GM19043 (cell line): ENCODE measurements around the gene CLCA1.

Source experiments
- ATAC-seq: cut with Tn5 transposase; IDR thresholded peaks from one replicate; pipeline ENCODE4 v1.9.1; 2021; ENCODE audit warnings: low read depth; ENCODE audit not compliant: unreplicated experiment

Gene CLCA1

GRCh38 chr1:86502125-86502646 lies 33.5 kb downstream of the CLCA1 start:
- ATAC-seq, result peak; percentile 52

- no peak for ATAC-seq
Observed at GRCh38 chr1:86502721-86503405, 34.1 kb downstream of the CLCA1 start.

DNA sequence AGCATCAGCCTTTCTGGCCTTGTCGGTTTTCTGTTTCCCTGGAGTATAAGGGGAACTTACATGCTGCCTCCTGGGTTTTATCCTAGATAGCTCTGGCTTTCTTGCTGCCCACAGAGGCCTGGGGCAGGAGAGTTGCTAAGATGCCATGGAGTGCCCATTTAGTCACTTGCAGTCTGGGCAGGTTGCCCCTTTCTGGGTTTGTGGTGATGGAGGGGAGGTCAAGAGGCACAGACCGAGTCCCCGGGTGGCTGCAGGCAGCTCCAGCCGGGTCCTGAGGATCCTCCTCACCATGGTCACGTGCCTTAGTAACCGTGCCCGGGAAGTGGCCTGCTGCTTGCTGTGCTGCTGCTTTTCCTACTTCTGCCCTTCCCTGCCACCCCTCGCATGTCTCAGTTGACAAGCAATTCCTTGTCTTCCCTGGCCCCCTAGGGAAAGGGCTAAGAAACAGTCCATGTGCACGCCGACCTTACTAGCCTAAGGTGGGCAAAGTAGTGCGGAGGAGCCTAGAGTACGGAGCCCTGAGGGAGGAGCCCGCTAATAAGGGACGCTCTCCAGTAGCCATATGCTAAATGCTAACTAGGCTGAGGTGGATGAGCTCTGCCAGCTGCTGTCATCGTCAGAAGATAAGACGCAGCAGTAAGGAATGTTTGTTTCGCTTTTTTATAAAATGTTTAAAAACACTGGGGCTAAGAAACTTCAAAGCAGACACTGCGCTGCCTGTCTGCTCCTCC lies 34.8 kb downstream of the CLCA1 start:
- ATAC-seq, result no peak

DNA sequence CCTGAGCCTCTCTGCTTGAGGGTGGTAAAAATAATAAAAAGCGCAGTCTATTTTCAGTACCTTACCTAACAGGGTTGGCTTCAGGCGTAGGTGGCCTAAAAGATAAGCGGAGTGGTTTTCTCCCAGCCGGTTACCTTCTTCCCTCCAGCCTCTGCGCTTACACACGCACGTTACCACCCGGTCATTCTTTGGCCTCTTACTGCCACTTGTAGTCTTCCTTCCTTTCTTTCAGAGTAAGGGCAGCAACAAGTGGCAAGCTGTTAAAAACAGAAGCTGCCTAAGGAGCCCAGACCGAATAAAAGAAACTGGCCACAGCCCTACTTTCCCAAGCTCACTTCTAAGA lies 35.4 kb downstream of the CLCA1 start:
- no peak for ATAC-seq

DNA sequence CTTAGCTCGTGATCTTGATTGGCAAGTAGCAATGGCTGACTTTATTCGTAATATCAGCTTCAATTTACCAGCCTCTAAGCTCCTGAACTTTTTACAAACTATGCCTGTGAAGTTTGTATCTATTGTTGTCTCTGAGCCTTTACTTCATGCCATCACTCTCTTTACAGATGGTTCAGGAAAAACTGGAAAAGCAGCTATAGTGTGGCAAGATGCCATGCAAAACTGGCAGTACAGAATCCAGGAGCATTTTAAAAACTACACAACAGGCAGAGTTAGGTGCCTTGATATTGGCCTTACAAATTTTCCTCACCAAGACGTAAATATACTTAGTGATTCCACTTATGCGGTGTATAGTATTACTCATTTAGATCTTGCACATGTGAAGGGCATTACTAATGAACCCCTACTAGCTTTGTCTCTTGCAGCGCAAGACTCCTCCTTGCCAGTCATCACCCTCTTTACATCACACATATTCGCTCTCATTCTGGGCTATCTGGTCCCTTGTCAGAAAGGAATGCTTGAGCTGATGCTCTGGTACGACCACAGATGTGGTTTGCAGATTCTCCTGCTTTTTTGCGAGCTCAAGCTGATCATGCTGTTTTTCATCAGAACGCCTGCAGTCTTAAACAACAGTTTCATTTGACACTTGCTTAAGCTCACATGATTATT lies 36.3 kb downstream of the CLCA1 start:
- ATAC-seq, result no peak

DNA sequence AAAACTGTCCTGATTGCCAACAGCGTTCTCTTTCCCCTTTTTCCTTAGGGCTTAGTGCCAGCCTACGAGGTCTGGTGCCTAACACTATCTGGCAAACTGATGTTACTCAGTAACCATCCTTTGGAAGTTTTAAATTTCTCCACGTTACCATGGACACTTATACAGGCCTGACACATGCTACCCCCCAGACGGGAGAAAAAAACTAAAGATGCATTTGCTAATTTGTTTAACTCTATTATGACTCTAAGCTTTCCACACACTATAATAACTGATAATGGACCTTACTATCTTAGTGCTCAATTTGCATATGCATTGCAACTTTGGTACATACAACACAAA lies 36.8 kb downstream of the CLCA1 start:
- no peak for ATAC-seq

DNA sequence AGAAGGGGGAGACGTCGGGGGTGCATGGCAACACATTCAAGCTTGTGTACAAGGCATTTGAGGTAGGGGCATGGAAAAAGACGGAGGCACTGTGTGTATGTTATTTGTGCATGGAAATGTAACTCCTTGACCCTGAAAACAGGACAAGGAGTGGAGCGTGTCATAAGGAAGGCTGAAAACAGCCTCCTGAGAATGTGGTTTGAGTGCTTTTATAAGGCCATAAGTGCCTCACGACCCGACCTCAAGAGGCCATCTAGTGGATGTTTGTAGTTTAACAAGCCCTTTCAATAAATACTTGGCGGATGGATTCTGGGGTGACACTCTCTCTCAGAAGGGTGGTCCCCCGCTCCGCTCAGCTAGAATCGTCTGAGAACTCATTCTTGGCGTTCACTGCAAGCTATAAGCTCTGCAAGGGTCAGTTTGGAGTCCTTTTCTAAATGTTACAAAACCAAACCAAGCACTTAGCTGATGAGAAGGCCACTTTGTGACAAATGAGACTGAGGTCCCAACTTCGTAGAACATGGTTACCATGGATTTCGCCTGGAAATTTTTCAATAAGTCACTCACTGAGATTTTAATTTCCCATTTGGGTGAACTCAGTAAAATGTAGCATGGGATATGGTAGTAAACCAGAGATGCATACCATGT lies 39.3 kb downstream of the CLCA1 start:
- ATAC-seq, result no peak

GRCh38 chr1:86508583-86508969 lies 39.8 kb downstream of the CLCA1 start:
- no peak for ATAC-seq

GRCh38 chr1:86515597-86515996 lies 46.9 kb downstream of the CLCA1 start:
- no peak for ATAC-seq

- no peak for ATAC-seq
Observed at GRCh38 chr1:86516335-86516734, 47.6 kb downstream of the CLCA1 start.

DNA sequence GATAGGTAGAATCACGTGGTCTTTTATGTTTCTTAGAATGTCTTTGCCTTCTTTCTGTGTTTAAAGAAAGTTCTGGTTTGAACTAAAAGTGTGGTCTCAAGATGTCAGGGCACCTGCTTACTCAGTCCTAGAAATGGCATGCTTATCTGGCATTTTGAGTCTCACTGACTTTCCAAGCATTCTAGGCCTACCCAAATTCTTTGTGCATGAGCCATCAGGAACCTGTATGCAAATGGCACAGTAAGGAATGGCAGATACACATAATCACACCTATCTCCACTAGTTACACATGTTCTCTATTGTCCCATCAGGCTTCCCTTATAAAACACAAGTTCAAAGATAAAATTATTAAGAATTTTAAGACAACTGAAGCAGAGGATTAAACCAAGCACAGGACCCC lies 48.6 kb downstream of the CLCA1 start:
- no peak for ATAC-seq

DNA sequence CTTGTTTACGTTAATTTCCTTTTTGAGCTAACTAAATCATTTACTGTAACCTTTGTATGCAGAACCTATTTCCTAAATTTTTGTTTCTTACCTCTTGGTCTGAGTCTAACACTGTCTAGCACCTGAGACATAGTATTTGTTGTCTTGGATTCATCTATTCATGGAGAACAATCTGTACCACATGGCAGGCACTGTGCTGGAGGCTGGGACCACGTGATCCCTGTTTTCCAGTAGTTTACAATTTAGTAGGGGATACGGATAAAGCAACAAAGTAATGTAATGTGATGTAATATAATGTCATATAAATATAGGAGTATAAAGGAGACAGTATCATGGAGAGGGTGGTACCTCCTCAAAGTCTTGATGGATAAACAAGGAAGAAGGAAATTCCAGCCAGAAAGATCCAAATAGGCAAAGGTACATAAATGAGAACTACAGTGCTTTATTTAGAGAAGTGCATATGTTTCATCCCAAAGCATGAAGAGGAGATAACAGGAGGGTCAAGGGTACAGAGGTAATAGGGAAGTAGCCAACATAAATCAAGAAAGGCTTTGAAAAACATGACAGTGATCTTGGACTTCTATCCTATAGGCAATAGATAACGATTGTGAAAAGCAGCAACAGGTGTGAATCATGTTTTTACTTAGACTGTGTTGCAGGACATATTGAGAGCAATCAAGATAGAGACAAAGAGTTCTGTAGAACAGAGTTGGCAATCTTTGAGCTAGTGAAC lies 52.2 kb downstream of the CLCA1 start:
- ATAC-seq, result no peak

DNA sequence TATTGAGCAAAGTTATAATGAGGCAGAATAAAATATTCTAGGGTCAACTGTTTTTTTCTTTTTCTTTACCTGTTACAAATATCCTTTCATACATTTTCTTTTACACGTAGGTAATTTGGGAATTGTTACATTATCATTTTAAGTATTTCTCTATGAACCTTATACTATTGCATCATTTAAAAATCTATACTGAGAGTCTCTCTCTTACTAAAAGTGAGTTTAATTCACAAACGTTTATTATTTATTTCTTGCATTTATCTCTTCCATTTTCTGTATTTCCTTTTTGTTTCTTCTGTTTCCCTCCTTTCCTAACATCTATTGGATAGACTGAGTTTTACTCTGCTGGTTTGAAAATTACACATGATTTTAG lies 52.8 kb downstream of the CLCA1 start:
- no peak for ATAC-seq

DNA sequence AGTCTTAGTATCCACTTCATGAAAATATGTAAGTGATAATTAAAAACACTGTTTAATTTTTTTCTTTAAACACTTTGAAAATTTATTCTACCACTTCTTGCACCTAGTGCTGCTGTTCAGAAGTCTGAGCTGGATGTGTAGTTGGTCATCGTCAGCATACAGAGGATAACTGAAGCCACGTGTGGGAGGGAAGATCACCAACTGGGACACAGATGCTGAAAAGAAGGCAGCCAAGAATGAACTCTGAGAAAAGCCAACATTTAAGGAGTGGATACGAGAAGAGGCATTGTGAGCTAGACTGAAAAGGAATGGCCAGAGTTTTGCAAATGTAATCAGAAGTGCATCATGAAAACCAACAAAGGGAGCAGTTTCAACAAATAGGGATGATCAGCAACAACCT lies 53.5 kb downstream of the CLCA1 start:
- ATAC-seq, result no peak

DNA sequence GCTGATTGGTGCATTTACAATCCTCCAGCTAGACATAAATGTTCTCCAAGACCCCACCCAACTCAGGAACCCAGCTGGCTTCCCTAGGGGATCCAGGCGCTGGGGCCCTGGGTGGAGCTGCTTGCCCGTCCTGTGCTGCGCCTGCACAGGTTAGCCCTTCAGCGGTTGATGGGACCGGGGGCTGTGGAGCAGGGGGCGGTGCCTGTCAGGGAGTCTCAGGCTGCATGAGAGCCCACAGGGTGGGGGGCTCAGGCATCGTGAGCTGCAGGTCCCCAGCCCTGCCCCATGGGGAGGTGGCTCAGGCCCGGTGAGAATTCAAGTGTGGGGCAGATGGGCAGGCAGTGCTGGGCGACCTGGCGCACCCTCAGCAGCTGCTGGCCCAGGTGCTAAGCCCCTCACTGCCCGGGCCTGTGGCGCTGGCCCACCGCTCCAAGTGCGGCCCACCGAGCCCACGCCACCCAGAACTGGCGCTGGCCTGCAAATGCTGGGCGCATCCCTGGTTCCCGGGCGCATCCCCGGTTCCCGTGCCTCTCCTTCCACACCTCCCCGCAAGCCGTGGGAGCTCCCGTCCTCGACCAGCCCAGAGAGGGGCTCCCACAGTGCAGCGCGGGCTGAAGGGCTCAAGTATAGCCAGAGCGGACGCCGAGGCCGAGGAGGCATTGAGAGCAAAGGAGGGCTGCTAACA lies 55.1 kb downstream of the CLCA1 start:
- ATAC-seq, result no peak

DNA sequence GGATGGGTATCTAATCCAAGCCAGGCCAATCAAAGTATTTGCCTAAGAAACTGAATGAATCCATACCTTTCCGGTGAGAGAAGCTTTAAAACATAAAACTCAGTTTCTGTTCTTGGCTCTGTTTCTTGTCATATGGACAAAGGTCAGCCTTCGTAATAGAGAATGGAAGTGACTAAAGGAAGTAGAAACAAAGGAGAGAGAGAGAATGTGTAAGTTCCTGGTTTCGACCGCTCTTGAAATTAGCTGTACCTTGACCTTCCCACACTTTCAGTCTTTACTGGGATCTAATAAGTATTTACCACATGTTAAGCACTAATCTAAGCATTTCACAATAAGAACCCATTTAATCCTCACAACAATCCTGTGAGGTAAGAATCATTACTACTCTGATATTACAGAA lies 58.6 kb downstream of the CLCA1 start:
- ATAC-seq, result no peak

- no peak for ATAC-seq
Observed at GRCh38 chr1:86530211-86530845, 61.6 kb downstream of the CLCA1 start.

GRCh38 chr1:86537928-86538695 lies 69.4 kb downstream of the CLCA1 start:
- ATAC-seq, result no peak

GRCh38 chr1:86538775-86539174 lies 70.0 kb downstream of the CLCA1 start:
- ATAC-seq, result no peak
